A549 treated with AZD9567 at 1 μM for 4 hours (cell line): ENCODE measurements around the gene FBXO8. TPM values are rescaled to one million over a fixed set of nuclear protein-coding genes. Genes with fewer than 3 reads are reported as not detected.

Experiments used
- total RNA-seq: library from RNA; stranded (reverse); fragments of 200-300 nt; extraction: Qiagen RNA extraction; gene quantifications from 5 replicates; pipeline ENCODE4 v1.2.3, GENCODE V29; 2022; ENCODE audit not compliant: insufficient read depth

FBXO8 gene, protein sequence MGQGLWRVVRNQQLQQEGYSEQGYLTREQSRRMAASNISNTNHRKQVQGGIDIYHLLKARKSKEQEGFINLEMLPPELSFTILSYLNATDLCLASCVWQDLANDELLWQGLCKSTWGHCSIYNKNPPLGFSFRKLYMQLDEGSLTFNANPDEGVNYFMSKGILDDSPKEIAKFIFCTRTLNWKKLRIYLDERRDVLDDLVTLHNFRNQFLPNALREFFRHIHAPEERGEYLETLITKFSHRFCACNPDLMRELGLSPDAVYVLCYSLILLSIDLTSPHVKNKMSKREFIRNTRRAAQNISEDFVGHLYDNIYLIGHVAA
- total RNA-seq: 5.9 to 12.3 TPM (median 9.1 TPM) in 5 replicates

DNA sequence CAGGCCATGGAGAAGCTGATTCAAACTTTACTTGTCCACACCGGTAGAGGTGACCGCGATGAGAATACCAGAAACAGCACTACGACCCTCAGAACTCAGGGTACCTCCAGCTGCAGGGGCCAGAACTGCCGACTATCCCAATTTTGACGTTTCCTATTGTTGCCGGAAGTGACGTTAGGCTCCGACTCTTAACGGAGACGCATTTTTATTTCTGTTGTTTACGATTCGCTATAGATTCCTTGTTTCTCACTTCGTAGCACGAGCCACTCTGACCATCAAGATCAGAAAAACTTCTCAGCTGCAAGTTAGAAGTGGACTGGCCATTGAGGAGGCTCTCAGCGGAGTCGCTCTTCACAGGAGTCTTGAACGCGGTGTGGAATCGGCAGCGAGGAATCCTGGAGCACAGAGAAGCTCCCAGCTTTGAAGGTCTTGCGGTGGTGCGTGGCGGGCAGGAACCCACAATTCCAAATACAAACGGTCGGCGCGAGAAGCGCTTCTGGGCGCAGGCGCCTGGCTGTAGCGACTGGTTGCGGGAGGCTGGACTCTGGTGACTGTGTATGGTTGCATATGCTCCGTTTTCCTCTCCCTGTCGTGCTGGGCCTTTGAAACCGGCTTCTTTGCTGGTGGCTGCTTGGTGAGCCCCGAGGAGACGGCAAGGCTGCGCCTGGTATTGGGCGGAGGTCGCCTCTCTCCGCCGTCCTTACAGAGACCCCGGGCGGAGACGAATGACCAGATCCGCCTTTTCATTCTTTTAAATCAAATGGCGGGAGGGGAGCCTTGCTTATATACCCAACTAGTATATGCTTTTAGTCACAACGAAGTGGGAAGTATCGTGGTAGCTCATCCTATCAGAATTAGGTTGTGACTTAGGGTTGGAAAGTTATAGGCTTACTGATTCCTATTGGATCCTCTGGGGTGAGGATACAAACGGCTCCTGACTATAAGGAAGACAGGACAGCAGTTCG lies at the start of gene FBXO8, which contains the start of gene CEP44:
Gene FBXO8 (minus strand): TSS at position 161 of the 965 bp plus-strand sequence. CDS start 20,575 bp downstream, outside the sequence.
Gene CEP44 (plus strand): TSS at position 405 of the 965 bp plus-strand sequence. CDS start 15,211 bp downstream, outside the sequence.

Other genes starting within 250 kb of the FBXO8 start
- 4.3 to 6.9 TPM (median 6.0 TPM) in 5 replicates for gene CEP44, start 244 bp upstream of the FBXO8 start, total RNA-seq
- 57.4 to 71.5 TPM (median 65.8 TPM) in 5 replicates for gene HPGD, start 238.8 kb upstream of the FBXO8 start, total RNA-seq